Measurements from ENCODE around the gene MED8. TPM values are rescaled to one million over a fixed set of nuclear protein-coding genes. Genes with fewer than 3 reads are reported as not detected.

Gene MED8
- total and polyA plus RNA-seq, 9 of the 15 experiments (the other 6 are each of a cell fraction or from before 2014, with no cell fraction given): 23.0 to 120 (median 56.4) TPM

- peak; percentile 70; the same call in 1 of the 2 replicates for TF ChIP-seq VEZF1 (CRISPR knock-in tag; IDR thresholded peaks at IDR 0.05)
- TF ChIP-seq ATF1 (CRISPR knock-in tag; IDR thresholded peaks at IDR 0.05): no peak
- TF ChIP-seq ATF1 (tag; IDR thresholded peaks at IDR 0.05): peak; percentile 94
- no peak for TF ChIP-seq ZNF407 (IDR thresholded peaks at IDR 0.05; ENCODE audit: low read depth)
- TF ChIP-seq HDGF (IDR thresholded peaks at IDR 0.05): peak; percentile 55; the same call in 1 of the 2 replicates
- TF ChIP-seq CHD1 (IDR thresholded peaks at IDR 0.05; ENCODE audit: low read length): peak; percentile 84
- peak; percentile 99 for TF ChIP-seq POLR2A (conservative IDR thresholded peaks at IDR 0.05)
- peak; percentile 71; the same call in 1 of the 2 replicates for TF ChIP-seq DIDO1 (tag; IDR thresholded peaks at IDR 0.05; ENCODE audit: low read depth)
- TF ChIP-seq PRDM10 (IDR thresholded peaks at IDR 0.05; ENCODE audit: partially characterized antibody): peak; percentile 36
- TF ChIP-seq THRA (IDR thresholded peaks at IDR 0.05): no peak
- TF ChIP-seq TCF15 (CRISPR knock-in tag; IDR thresholded peaks at IDR 0.05): no peak
Observed at GRCh38 chr1:43389326-43390313, at the start of gene MED8, which contains the start of gene SZT2 (continued).
